SK-N-SH (cell line): ENCODE measurements around the gene ATP13A3.

Experiments
- FOXJ3 ChIP-seq: sonication (generic); formaldehyde crosslinking; IDR thresholded peaks from 2 replicates; pipeline ENCODE4 v1.5.1; 2020; ENCODE audit warnings: mild to moderate bottlenecking, missing genetic modification reagents
- GABPA ChIP-seq: IDR thresholded peaks from 2 replicates; pipeline ENCODE4 v1.4.0; 2012; ENCODE audit warnings: low read depth, mild to moderate bottlenecking
- MXI1 ChIP-seq: IDR thresholded peaks from 2 replicates; pipeline ENCODE4 v1.6.1; 2012; ENCODE audit warnings: mild to moderate bottlenecking, low read depth, low read length, improper control_type of control experiment
- POLR2AphosphoS5 ChIP-seq: IDR thresholded peaks from 2 replicates; pipeline ENCODE4 v1.6.1; 2012; ENCODE audit warnings: low read depth, low read length
- RAD21 ChIP-seq: IDR thresholded peaks from 2 replicates; pipeline ENCODE4 v1.6.1; 2012; ENCODE audit warnings: mild to moderate bottlenecking, low read length
- REST ChIP-seq: IDR thresholded peaks from 2 replicates; pipeline ENCODE4 v1.6.1; 2012; ENCODE audit warnings: mild to moderate bottlenecking, low read depth, low read length, moderate library complexity
- TAF1 ChIP-seq: IDR thresholded peaks from 2 replicates; pipeline ENCODE4 v1.6.1; 2012; ENCODE audit warnings: low read depth, mild to moderate bottlenecking, low read length, moderate library complexity, borderline replicate concordance
- USF2 ChIP-seq: fragments of 150-350 bp; IDR thresholded peaks from 2 replicates; pipeline ENCODE4 v1.6.1; 2017; ENCODE audit warnings: antibody characterized with exemption, low read length, low read depth, borderline replicate concordance
- TF ChIP-seq, protein P1 (sequence below): fragments of 200-600 bp; sonication (generic); IDR thresholded peaks from 2 replicates; pipeline ENCODE4 v1.6.1; 2017; ENCODE audit warnings: antibody characterized with exemption, mild to moderate bottlenecking, moderate library complexity

- TF ChIP-seq, protein P1, sequence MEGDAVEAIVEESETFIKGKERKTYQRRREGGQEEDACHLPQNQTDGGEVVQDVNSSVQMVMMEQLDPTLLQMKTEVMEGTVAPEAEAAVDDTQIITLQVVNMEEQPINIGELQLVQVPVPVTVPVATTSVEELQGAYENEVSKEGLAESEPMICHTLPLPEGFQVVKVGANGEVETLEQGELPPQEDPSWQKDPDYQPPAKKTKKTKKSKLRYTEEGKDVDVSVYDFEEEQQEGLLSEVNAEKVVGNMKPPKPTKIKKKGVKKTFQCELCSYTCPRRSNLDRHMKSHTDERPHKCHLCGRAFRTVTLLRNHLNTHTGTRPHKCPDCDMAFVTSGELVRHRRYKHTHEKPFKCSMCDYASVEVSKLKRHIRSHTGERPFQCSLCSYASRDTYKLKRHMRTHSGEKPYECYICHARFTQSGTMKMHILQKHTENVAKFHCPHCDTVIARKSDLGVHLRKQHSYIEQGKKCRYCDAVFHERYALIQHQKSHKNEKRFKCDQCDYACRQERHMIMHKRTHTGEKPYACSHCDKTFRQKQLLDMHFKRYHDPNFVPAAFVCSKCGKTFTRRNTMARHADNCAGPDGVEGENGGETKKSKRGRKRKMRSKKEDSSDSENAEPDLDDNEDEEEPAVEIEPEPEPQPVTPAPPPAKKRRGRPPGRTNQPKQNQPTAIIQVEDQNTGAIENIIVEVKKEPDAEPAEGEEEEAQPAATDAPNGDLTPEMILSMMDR: no peak
- TF ChIP-seq FOXJ3 (no peak), POLR2AphosphoS5 (no peak), GABPA (no peak), RAD21 (no peak), REST (no peak), MXI1 (no peak), USF2 (no peak), TAF1 (no peak)
Observed at GRCh38 chr3:194487289-194488054, 670 bp upstream of the ATP13A3 start.
